ENCODE data around the gene UGT1A7. TPM values are rescaled to one million over a fixed set of nuclear protein-coding genes. Genes with fewer than 3 reads are reported as not detected.

Gene UGT1A7
- total RNA-seq, 1 donor: not detected

DNA sequence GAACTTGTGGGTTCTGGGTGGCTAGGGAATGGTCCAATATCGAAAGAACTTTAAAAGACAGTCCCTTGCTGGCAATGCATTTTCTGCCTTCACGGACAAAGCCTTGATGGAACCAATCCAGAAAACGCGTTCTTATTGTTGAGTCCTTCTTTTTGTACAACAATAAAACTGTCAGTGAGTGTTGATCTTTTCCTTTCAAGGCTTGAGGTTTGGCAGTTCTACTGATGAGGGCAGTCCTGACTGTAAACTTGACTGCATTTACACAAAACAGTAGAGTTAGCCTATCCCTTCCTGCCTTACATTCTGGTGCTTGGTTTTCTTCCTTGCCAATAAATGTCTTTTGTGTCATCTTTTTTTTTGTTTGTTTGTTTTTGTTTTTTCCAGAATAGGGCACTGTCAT lies 2.5 kb upstream of the UGT1A7 start:
- peak; percentile 25 for DNase-seq (ENCODE audit: low read depth)
- H3K4me3 ChIP-seq (ENCODE audit: low read depth, low read length): no peak overlapping the region
- TF ChIP-seq, protein P1, sequence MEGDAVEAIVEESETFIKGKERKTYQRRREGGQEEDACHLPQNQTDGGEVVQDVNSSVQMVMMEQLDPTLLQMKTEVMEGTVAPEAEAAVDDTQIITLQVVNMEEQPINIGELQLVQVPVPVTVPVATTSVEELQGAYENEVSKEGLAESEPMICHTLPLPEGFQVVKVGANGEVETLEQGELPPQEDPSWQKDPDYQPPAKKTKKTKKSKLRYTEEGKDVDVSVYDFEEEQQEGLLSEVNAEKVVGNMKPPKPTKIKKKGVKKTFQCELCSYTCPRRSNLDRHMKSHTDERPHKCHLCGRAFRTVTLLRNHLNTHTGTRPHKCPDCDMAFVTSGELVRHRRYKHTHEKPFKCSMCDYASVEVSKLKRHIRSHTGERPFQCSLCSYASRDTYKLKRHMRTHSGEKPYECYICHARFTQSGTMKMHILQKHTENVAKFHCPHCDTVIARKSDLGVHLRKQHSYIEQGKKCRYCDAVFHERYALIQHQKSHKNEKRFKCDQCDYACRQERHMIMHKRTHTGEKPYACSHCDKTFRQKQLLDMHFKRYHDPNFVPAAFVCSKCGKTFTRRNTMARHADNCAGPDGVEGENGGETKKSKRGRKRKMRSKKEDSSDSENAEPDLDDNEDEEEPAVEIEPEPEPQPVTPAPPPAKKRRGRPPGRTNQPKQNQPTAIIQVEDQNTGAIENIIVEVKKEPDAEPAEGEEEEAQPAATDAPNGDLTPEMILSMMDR (IDR thresholded peaks at IDR 0.05; ENCODE audit: insufficient read depth, low read length): no peak

DNA sequence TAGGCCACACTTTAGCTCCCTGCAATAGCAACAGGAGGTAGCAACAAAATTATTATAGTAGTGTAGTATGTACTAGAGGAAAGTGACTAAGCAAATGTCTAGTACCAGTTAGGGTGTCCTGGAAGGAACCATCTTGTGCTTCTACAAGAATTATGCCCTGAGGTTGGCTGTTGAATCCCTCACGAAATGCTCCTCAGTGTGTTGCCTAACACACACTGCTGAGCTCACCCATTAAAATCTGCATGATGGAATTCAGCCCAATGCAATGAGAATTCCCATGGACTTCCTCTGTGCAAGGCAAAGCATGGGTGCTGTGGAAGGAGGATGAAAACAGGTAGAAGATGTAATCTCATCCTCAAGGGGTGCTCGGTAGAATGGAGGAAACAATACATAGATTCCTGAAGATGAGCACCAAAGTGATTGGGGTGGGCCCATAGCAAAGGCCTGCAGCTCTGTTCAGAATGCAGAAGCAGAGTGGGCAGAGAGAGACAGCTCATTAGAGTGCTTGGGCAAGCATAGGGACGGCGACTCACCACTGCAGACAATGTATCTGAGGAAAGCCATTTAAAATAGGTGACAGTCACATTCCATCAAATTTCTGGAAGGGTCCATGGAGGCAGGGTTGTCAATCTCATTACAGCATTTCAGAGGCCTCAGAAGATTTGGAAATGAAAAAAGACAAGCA lies 1.2 kb upstream of the UGT1A7 start:
- H3K4me3 ChIP-seq (ENCODE audit: low read depth, low read length): no peak overlapping the region
- TF ChIP-seq, protein P1 (IDR thresholded peaks at IDR 0.05; ENCODE audit: insufficient read depth, low read length): no peak
- DNase-seq (ENCODE audit: low read depth): no peak

DNA sequence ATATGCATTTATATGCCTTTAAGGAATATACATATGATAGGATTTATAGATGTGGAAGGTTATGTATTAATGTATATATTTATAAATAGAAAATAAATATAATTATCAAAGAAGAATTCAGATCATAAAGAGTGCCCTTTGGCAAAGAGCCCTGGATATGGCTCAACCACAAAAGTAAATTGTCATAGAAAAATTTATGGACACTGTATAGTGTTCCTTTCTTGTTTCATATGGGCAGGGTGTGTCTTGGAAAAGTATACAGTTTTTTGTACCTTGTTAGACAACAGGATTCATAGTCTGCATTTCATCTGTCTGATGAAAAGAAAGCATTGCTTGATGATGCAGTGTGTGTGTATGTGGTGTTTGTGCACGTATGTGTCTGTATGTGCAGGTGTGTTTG lies 2.9 kb downstream of the UGT1A7 start:
- no peak overlapping the region for H3K4me3 ChIP-seq (ENCODE audit: low read depth, low read length)
- TF ChIP-seq, protein P1 (IDR thresholded peaks at IDR 0.05; ENCODE audit: insufficient read depth, low read length): no peak
- no peak for DNase-seq (ENCODE audit: low read depth)

DNA sequence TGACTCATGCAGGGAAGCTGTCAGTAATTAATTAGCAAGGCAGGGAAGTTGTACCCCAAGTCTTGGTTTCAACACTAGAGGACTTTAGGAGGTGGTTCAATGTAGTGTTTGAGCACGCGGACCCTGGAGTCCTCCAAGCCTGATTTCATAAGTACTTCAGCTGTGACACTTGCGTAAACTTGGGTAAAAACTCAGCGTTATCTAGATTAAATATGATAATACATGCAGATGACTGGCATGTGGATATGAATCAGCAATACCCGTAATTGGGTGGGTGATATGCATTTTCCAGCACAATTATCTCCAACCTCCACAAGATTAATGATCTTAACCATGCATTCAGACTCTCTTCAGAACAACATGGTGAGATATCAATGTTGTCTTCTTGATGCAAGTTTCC lies 5.2 kb downstream of the UGT1A7 start:
- no peak for DNase-seq (ENCODE audit: low read depth)
- TF ChIP-seq, protein P1 (IDR thresholded peaks at IDR 0.05; ENCODE audit: insufficient read depth, low read length): no peak
- H3K4me3 ChIP-seq (ENCODE audit: low read depth, low read length): no peak overlapping the region

DNA sequence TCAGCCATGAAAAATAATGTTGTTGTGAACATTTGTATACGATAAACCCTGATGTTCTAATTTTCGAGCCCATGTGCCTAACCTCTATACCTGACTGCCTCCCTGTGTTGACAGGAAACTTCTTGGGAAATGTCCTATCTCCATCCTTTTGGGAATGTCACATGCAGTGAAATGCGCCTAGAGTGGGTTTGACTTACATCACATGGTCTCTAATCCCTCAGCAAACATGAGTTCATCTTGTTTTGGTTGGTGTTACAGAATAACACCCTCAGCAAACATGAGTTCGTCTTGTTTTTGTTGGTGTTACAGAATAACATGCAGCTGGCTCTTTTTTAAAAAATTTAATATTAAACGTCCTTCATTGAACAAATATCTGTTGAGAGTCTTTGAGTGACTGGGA lies 6.6 kb downstream of the UGT1A7 start:
- no peak overlapping the region for H3K4me3 ChIP-seq (ENCODE audit: low read depth, low read length)
- TF ChIP-seq, protein P1 (IDR thresholded peaks at IDR 0.05; ENCODE audit: insufficient read depth, low read length): no peak
- no peak for DNase-seq (ENCODE audit: low read depth)

DNA sequence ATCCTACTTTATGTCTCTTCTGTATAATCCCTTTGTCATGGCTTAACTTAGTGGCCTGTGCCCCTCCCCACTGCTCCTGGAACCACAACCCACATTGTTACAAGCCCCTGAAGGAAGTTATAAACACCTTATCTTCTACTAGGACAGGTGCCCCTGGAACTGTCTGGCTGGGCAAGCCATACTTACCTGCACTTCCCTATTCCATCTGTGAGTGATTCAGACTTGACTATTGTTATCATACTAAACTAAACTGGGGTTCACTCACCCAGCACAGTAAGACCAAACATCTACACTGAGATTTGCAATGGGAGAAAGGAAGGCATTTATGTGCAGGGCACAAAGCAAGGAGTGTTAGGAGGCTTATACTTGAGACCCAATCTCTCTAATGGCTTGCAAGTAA lies 7.3 kb downstream of the UGT1A7 start:
- TF ChIP-seq, protein P1 (IDR thresholded peaks at IDR 0.05; ENCODE audit: insufficient read depth, low read length): no peak
- no peak overlapping the region for H3K4me3 ChIP-seq (ENCODE audit: low read depth, low read length)
- DNase-seq (ENCODE audit: low read depth): no peak

DNA sequence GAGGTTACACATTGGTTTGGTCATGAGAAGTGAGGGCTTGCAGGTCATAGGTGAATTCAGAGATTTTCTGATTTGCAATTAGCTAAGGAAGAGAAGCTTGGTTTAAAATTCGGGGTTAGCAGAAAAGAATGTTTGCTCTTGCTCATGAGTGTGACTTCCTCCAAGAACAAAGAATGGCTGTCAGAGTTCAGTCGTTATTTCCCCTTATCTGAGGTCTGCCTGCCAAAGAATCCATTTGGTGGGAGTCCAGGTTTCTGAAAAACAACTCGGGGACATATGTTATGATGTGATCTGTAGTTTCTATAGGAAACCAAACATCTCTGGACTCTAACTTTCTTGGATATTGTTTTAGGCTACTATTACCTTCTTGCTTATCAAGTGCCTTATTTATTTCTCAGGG lies 7.8 kb downstream of the UGT1A7 start:
- TF ChIP-seq, protein P1 (IDR thresholded peaks at IDR 0.05; ENCODE audit: insufficient read depth, low read length): no peak
- peak; percentile 74 for DNase-seq (ENCODE audit: low read depth)
- no peak overlapping the region for H3K4me3 ChIP-seq (ENCODE audit: low read depth, low read length)
